HPDE6-E6E7 (cell line): ENCODE results near the gene PLA2G7.
"Not testable (repeated sequence)": the region's sequence is repeated elsewhere in the genome, so short reads cannot be mapped to it uniquely, and the experiment has no call there.

Experiments used
- DNase-seq: peaks from one replicate; pipeline ENCODE4 v3.0.0; 2011; ENCODE audit warnings: missing footprints; ENCODE audit errors: extremely low spot score

The PLA2G7 gene

GRCh38 chr6:46734867-46735719 is at the start of gene PLA2G7:
TSS of gene PLA2G7 (minus strand) at chr6:46735375. CDS start at chr6:46722891, 12,484 bp downstream.
- DNase-seq = peak; percentile 26

- DNase-seq = no peak
Observed at GRCh38 chr6:46784535-46784934, 49.4 kb upstream of the PLA2G7 start.

- DNase-seq = no peak
Observed at GRCh38 chr6:46781478-46782378, 46.6 kb upstream of the PLA2G7 start.

GRCh38 chr6:46777476-46778346 is 42.5 kb upstream of the PLA2G7 start:
- DNase-seq = no peak

GRCh38 chr6:46776070-46776712 is 41.0 kb upstream of the PLA2G7 start:
- no peak for DNase-seq

GRCh38 chr6:46774736-46775135 is 39.6 kb upstream of the PLA2G7 start:
- not testable (repeated sequence) for DNase-seq

GRCh38 chr6:46773201-46773855 is 38.2 kb upstream of the PLA2G7 start:
- no peak for DNase-seq

GRCh38 chr6:46772762-46773161 is 37.6 kb upstream of the PLA2G7 start:
- DNase-seq = no peak

- DNase-seq = no peak
Observed at GRCh38 chr6:46772016-46772415, 36.8 kb upstream of the PLA2G7 start.

- no peak for DNase-seq
Observed at GRCh38 chr6:46764961-46765360, 29.8 kb upstream of the PLA2G7 start.

- not testable (repeated sequence) for DNase-seq
Observed at GRCh38 chr6:46764280-46764679, 29.1 kb upstream of the PLA2G7 start.

- DNase-seq = no peak
Observed at GRCh38 chr6:46763466-46763865, 28.3 kb upstream of the PLA2G7 start.

- DNase-seq = no peak
Observed at GRCh38 chr6:46760925-46761324, 25.8 kb upstream of the PLA2G7 start.

- no peak for DNase-seq
Observed at GRCh38 chr6:46758960-46759753, 24.0 kb upstream of the PLA2G7 start.

GRCh38 chr6:46757214-46757596 is 22.0 kb upstream of the PLA2G7 start:
- no peak for DNase-seq

- peak; percentile 25 for DNase-seq
Observed at GRCh38 chr6:46756469-46757213, 21.5 kb upstream of the PLA2G7 start.

- DNase-seq = no peak
Observed at GRCh38 chr6:46755865-46756264, 20.7 kb upstream of the PLA2G7 start.

- DNase-seq = no peak
Observed at GRCh38 chr6:46751658-46752057, 16.5 kb upstream of the PLA2G7 start.

- no peak for DNase-seq
Observed at GRCh38 chr6:46749731-46750130, 14.6 kb upstream of the PLA2G7 start.
